ENCODE measurements around the gene CFD.
"Not testable (repeated sequence)": the region's sequence is repeated elsewhere in the genome, so short reads cannot be mapped to it uniquely, and the experiment has no call there.

The CFD gene

GRCh38 chr19:858868-859843 is at the start of gene CFD:
CFD (plus strand) TSS chr19:859664; CDS start chr19:859690, 26 bp downstream.
- peak in 3 of 56 donors; percentile 13 to 21 (median 19) for DNase-seq

GRCh38 chr19:810077-810855 is 49.2 kb upstream of the CFD start:
- no peak for DNase-seq

DNA sequence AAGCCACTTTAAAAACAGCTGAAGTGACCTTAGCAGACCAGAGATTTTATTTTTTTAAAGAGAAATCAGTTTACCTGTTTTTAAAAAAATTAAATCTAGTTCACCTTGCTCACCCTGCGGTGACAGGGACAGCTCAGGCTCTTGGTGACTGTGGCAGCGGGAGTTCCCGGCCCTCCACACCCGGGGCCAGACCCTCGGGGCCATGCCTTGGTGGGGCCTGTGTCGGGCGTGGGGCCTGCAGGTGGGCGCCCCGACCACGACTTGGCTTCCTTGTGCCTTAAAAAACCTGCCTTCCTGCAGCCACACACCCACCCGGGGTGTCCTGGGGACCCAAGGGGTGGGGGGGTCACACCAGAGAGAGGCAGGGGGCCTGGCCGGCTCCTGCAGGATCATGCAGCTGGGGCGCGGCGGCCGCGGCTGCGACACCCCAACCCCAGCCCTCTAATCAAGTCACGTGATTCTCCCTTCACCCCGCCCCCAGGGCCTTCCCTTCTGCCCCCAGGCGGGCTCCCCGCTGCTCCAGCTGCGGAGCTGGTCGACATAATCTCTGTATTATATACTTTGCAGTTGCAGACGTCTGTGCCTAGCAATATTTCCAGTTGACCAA is 48.5 kb upstream of the CFD start:
- DNase-seq, result peak in 1 of 56 donors; percentile 20

GRCh38 chr19:811506-812048 is 47.9 kb upstream of the CFD start:
- no peak for DNase-seq

DNA sequence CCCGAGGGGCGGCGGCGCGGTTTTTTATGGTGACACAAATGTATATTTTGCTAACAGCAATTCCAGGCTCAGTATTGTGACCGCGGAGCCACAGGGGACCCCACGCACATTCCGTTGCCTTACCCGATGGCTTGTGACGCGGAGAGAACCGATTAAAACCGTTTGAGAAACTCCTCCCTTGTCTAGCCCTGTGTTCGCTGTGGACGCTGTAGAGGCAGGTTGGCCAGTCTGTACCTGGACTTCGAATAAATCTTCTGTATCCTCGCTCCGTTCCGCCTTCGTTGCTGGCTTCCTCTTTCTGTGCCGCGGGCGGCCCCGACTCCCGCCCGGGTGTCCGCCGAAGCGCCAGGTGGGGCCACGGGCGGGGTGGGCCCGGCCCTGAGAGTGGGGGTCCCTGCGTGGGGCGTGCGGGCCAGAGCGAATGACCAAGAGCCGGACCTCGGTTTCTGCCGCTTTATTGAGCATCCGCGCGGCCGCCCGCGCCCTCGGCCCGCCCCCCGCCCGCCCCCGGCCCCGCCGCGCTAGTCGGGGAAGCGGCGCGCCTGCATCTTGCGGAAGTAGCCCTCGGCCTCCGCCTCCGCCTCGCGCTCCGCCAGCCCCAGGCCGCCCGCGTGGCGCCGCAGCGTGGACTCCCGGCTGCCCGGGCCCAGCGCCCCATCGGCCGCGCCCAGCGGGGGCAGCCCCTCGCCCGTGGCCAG is 47.3 kb upstream of the CFD start:
- no peak for DNase-seq

GRCh38 chr19:812747-813218 is 46.7 kb upstream of the CFD start:
- no peak for DNase-seq

- no peak for DNase-seq
Measured at GRCh38 chr19:813219-814151, 46.0 kb upstream of the CFD start.

GRCh38 chr19:814152-815078 is 45.0 kb upstream of the CFD start:
- DNase-seq, result no peak

GRCh38 chr19:815079-815774 is 44.2 kb upstream of the CFD start:
- DNase-seq, result no peak

- DNase-seq, result no peak
Measured at GRCh38 chr19:815775-816499, 43.5 kb upstream of the CFD start.

DNA sequence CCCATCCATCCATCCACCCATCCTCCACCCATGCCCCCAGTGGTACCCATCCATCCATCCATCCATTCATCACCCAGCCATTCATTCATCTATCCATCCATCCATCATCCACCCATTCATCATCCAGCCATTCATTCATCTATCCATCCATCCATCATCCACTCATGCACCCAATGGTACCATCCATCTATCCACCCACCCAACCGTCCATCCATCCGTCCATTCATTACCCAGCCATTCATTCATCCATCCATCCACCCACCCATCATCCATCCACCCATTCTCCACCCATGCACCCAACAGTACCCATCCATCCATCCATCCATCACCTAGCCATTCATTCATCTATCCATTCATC is 43.0 kb upstream of the CFD start:
- no peak for DNase-seq

- DNase-seq, result not testable (repeated sequence)
Measured at GRCh38 chr19:820212-820611, 39.3 kb upstream of the CFD start.

DNA sequence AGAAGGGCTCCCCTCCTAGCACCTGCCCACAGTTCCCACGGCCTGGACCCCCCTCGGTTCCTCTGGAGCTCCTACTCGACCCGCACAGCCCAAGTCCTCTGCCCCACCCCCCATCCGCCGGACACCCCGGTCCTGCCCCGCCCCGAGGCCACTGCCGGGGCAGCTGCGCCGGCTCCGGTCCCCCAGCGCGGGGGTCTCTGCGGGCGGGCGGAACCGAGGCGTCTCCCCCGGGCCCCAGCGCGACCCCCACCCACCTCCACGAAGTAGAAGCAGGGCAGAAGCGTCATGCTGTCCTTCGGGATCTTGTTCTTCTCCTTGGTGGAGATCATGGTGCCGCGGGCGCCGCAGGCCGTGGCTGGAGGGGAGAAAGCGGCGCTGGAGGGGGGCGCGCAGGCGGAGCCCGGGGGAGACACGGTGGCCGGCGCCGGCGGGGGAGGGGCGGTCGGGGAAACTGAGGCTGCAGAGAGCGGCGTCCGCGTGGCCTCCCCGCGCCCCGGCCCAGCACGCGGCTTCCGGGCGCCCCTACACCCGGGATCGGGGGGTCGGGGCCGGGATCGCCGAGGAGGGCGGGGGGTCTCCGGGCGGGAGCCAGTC is 38.1 kb upstream of the CFD start:
- DNase-seq, result no peak

DNA sequence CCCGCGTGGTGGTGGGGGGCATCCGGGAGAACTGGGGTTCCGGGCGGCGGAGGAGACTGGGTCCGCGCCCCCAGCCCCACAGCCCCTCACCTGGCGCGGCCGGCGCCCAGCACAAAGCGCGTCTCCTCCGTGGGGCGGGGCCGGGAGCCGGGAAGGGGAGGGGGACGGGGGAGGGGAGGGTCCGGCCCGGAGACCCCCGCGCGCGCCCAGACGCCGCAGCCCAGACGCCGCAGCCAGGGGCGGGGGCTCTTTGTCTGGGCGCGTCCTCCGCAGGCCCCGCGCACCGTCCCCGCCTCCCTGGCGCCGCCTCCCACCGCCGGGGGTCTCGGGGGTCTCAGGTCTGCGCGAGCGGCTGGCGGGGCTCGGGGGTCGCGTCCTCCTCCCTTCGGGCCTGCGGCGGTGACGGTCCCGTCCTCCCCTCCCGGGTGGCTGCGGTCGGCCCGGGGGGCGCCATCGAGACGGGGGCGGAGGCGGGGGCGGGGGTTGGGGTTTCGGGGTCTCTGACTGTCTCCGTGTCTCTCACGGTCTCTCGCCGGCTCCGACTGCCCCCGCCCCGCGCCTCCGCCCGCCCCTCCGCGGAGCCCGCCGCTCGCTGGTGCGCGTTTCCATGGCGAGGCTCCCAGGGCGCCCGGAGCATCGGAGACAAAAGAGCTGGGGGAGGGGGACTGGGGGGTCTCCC is 37.5 kb upstream of the CFD start, which contains the start of gene PLPPR3:
Gene PLPPR3, minus strand, starts transcription at position 131 of the 679 bp plus-strand sequence. CDS start 396 bp downstream, outside the sequence.
- peak in 4 of 56 donors; percentile 19 to 58 (median 42) for DNase-seq

DNA sequence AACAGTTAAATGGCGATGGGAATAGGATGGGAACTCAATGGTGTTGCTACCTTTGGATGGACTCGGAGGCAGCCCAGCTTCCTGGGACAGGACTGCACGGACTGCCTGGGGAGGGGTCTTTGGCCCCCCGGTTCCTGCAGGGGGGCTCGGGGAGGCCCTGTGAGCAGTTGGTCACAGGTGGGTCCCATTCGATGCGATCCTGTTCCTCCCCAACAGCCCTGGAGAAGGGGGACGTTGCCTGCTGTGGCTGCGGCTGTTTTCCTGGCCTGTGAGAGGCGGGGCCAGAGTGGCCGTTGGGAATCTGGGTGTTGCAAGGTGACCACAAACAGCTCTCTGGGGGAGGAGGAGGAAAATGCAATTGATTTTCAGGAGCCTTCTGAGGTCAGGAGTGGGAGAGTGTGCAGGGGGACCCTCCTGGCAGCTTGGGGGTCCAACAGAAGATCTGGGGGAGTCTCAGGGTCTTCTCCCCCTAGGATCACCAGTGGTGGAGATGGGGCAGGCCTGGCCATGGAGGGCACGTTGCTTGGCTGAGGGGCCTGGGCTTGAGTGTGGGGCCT is 35.8 kb upstream of the CFD start:
- DNase-seq, result no peak

DNA sequence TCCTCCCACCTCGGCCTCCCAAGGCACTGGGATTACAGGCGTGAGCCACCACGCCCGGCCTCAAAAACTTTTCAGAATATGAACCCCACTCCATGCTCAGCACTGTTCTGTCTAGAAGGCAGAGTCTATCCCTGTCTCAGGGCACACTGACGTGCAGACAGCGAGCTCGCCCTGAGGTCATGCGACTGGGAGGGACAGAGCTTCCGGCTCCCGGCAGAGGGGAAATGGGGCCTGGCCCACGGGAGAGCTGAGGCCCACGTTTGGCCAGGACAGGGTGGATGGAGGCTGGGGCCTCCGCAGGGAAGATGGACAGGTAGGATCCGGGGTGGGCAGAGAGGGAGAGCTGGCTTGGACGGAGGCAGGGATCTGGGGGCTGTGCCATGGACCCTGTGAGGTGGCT is 34.6 kb upstream of the CFD start:
- no peak for DNase-seq

Measured in nucleus accumbens (tissue), 56 donors.